GM13976 (cell line): ENCODE measurements around the gene SYNPR.

ENCODE experiments used
- DNase-seq: peaks from one replicate; pipeline ENCODE4 v3.0.0; 2012; ENCODE audit warnings: low spot score
- in situ Hi-C: fragments of 300-500 bp; cut with MboI; formaldehyde crosslinking; loops from one replicate; pipeline ENCODE4 v1.12.0; 2022; ENCODE audit warnings: low sequenced_read_pairs, mixed read lengths, inconsistent platforms; ENCODE audit not compliant: unreplicated experiment
- TF ChIP-seq, protein P1 (sequence below): IDR thresholded peaks from 2 replicates; pipeline ENCODE4 v1.5.1; 2012; ENCODE audit warnings: borderline replicate concordance, mild to moderate bottlenecking; ENCODE audit not compliant: insufficient read depth; ENCODE audit errors: extremely low read depth, missing control alignments, control extremely low read depth

The SYNPR gene

DNA sequence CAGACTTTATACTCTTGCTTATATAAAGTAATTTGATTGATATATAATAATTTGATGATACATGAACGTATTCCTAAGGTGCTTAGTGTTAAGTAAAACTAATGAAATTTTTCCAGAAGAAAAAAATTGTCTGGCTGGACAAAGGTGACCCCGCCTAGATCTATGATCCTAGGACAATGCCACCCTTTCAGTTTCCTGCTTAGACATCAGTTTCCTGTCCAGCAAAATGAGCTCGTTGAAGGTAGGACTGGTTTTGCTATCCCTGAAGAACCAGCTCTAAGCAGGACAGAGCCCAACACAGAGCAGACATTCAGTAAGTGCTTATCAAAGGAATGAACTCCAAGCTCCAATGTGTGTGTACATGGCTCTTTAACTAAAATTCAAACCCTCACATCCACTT is 293.6 kb downstream of the SYNPR start:
- in situ Hi-C loops, result no loop called here
- DNase-seq, result no peak
- TF ChIP-seq, protein P1, sequence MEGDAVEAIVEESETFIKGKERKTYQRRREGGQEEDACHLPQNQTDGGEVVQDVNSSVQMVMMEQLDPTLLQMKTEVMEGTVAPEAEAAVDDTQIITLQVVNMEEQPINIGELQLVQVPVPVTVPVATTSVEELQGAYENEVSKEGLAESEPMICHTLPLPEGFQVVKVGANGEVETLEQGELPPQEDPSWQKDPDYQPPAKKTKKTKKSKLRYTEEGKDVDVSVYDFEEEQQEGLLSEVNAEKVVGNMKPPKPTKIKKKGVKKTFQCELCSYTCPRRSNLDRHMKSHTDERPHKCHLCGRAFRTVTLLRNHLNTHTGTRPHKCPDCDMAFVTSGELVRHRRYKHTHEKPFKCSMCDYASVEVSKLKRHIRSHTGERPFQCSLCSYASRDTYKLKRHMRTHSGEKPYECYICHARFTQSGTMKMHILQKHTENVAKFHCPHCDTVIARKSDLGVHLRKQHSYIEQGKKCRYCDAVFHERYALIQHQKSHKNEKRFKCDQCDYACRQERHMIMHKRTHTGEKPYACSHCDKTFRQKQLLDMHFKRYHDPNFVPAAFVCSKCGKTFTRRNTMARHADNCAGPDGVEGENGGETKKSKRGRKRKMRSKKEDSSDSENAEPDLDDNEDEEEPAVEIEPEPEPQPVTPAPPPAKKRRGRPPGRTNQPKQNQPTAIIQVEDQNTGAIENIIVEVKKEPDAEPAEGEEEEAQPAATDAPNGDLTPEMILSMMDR, result no peak

DNA sequence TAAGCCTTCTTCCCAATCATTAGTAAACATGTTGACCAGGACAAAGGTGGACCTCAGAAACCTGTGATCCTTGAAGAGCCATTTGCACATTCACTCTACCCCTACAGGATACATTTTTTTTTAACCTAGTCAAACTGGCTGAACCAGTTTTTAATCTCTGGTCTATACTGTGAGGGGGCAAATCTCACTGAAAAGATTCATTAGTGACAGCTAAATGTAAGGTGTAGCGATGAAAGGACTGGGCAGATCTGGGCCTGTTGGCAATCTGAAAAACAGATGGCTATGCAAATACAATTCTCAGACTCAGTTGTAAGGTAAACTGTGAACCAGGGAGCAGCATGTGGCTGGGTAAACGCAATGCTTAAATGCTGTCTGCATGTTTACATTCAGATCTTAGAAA is 298.7 kb downstream of the SYNPR start:
- in situ Hi-C loops, result no loop called here
- TF ChIP-seq, protein P1, result no peak
- no peak for DNase-seq

DNA sequence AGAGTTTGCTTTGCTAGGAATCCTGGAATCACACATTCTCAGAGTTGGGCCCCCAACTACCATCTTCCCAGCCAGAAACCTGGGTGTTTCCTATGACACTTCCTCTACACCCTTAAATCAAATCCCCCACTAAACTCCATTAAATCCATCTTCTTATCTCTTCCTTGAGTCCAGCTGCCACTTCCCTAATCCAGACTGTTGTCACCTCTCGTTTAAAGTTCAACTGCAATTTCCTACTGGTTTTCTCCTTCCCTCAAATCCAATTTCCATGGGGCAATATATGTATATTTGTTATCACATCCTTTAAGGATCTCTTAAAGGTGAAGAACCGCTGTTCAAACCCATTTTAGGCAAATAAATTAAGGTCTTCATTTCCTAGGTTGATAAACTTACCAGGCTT is 300.8 kb downstream of the SYNPR start:
- in situ Hi-C loops, result no loop called here
- DNase-seq, result no peak
- TF ChIP-seq, protein P1, result no peak

DNA sequence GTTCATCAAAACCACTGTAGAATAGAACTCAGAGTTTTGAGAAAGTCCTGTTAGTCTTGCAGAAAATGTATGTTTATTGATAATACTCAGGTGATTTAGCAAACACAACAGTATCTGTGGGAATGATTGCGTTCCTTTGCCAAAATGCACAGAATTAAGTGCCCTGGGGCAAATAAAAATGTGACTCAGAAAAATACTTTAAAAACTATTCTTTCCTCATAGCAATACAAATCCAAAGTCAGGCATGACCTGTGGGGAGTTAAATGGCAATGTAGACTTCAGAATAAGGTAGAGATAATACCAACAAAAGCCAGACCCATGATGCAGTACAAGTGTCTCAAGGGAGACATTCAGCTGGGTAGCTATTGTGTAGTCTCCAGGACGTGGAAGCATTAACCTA is 302.0 kb downstream of the SYNPR start:
- DNase-seq, result no peak
- TF ChIP-seq, protein P1, result no peak
- in situ Hi-C loops, result no loop called here

DNA sequence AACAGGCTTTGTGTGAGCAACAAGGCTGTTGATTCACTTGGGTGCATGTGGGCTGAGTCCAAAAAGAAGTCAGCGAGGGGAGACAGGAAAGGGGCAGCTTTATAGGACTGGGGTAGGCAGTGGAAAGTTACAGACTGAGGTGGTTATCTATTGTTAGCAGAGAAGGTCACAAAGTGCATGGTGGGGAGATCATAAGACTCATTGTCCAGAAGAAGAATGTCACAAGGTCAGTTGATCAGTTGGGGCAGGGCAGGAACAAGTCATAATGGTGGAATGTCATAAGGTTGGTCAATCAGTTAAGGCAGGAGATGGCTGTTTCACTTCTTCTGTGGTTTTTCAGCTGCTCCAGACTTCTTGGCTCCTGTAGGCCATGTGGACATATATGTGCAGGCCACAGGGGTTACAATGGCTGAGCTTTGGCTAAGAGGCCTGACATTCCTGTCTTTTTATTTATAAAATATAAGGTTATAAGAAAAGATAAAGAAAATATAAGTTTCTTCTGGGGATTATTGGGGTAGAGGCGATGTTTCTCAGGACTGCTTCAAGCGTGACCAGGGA is 304.9 kb downstream of the SYNPR start:
- in situ Hi-C loops, result no loop called here
- TF ChIP-seq, protein P1, result no peak
- DNase-seq, result no peak

DNA sequence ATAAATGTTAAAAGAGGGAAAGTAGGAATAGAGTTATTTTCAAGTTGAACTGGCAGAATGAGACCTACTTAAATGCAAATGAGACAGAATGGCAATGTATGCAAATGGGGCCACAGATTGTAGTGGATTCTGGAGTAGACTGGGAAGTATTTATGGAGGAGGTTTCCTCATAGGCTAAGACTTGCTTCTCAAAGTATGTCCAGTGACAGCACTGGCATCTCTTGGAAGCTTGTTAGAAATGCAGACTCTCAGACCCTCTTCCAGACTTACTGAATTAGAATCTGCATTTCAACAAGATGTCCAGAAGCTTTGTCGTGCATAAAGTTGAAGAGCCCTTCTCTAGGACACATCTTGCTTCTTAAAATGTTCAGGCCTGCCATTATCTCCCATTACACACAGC is 306.6 kb downstream of the SYNPR start:
- TF ChIP-seq, protein P1, result no peak
- in situ Hi-C loops, result no loop called here
- DNase-seq, result no peak

DNA sequence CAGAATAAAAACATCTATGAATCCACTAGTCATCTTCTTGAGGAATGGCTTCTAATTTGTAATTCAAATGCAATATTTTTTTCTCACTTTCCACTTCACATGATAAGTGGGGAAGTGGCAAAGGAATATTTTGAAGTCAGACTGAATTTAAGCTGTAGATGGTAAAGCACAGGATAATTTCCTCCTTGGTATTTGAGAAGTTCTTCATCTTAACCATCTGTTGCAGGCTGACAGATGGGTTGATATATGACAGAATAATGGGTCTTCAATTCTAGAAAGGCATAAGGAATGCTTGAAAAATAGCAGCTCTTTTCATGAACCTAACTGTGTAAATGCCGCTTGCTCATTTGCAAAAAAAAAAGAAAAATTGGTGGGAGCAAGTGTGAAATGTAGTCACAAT is 307.8 kb downstream of the SYNPR start:
- in situ Hi-C loops, result no loop called here
- DNase-seq, result no peak
- TF ChIP-seq, protein P1, result no peak
